Measurements from ENCODE around the gene ZNF680. TPM values are rescaled to one million over a fixed set of nuclear protein-coding genes. Genes with fewer than 3 reads are reported as not detected.

The ZNF680 gene
- 8.8 and 11.1 TPM in 2 replicates for total RNA-seq

DNA sequence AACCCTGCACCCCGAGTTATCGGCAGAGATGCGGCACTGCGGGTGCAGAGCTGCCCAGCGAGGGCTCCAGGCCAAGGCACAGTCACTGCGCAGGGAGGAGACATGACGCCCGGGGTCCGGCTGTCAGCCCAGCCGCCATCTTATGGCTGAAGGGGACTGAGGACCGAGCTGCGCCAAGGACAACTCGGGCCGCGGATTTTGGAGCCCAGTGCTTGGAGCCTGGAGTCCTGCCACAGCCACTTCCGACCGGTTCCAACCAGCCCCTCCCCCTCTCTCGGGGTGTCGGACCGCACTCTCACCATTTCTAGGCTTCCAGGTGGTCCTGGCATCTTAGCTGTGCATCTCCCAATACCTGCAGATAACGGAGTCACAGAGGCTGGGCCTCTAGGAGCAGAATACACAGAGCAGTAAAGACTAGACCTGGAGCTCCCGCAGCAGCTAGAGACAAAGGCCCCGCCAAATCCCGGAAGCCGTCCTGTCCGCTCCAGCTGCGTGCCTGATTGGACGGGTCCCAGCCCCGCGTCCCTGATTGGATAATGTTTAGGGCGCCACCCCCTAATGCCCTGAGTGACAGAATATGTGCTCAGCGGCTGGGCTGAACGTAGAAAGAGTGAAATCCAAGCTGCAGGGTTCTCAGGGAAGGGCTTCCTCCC, at the start of gene ZNF680:
Gene ZNF680, minus strand, starts transcription at position 446 of the 653 bp plus-strand sequence. Its CDS starts 117 bp downstream, at position 329.

Other genes starting within 250 kb of the ZNF680 start
- 7.4 and 8.9 TPM in 2 replicates for gene ZNF736, start 249.1 kb downstream of the ZNF680 start, total RNA-seq
- 1.3 and 2.2 TPM in 2 replicates for gene ZNF107, start 103.1 kb upstream of the ZNF680 start, total RNA-seq
- gene ZNF138, start 231.4 kb upstream of the ZNF680 start, total RNA-seq, result 2.2 and 2.3 TPM in 2 replicates

Measured in smooth muscle cell of the pulmonary artery (primary cell).